Coronary artery (tissue), 2 donors: ENCODE data around the gene SPATA1.

Source experiments
- DNase-seq: peaks from one replicate; pipeline ENCODE4 v3.0.0-alpha.2; 2017; ENCODE audit warnings: low spot score
- H3K27ac ChIP-seq, 2 donors: fragments of 200-600 bp; sonication (generic); one replicate each; pipeline ENCODE4 v1.5.1; 2016 to 2019
- H3K4me3 ChIP-seq: fragments of 200-600 bp; sonication (generic); 2 replicates; pipeline ENCODE4 v1.5.1; 2016; ENCODE audit warnings: mild to moderate bottlenecking, moderate library complexity
- CTCF ChIP-seq: fragments of 200-600 bp; sonication (generic); IDR thresholded peaks from one replicate; pipeline ENCODE4 v1.5.1; 2019; ENCODE audit warnings: antibody characterized with exemption

The SPATA1 gene

GRCh38 chr1:84506002-84506728, at the start of gene SPATA1, which contains the start of gene GNG5:
Gene SPATA1, plus strand, starts transcription at chr1:84506386. Its CDS starts 9,974 bp downstream, at chr1:84516360.
Gene GNG5, minus strand, starts transcription at chr1:84506581. Its CDS starts 490 bp downstream, at chr1:84506091.
- peak; percentile 99 for DNase-seq
- no peak for TF ChIP-seq CTCF
- Histone ChIP-seq H3K4me3 (peak within 1 kb of the TSS; percentile 85), H3K27ac (peak within 1 kb of the TSS; percentile 94 to 97)

- no peak overlapping the region for H3K27ac ChIP-seq
- no peak overlapping the region for H3K4me3 ChIP-seq
- TF ChIP-seq CTCF = no peak
These were observed 44.1 kb upstream of the SPATA1 start for GRCh38 chr1:84462118-84462517.

GRCh38 chr1:84467298-84467697, 38.9 kb upstream of the SPATA1 start:
- H3K27ac ChIP-seq = no peak overlapping the region
- no peak for TF ChIP-seq CTCF
- H3K4me3 ChIP-seq = no peak overlapping the region
- DNase-seq = no peak

More at GRCh38 chr1:84462118-84462517, 44.1 kb upstream of the SPATA1 start:
- no peak for DNase-seq

- TF ChIP-seq CTCF = no peak
- H3K4me3 ChIP-seq = no peak overlapping the region
- no peak overlapping the region for H3K27ac ChIP-seq
- no peak for DNase-seq
These were observed 30.0 kb upstream of the SPATA1 start for GRCh38 chr1:84476225-84476624.

GRCh38 chr1:84478876-84479868, 27.0 kb upstream of the SPATA1 start, which contains the start of gene RPF1:
Gene RPF1, plus strand, starts transcription at chr1:84479266. Its CDS starts 16 bp downstream, at chr1:84479282.
- peak; percentile 81 for DNase-seq
- H3K27ac ChIP-seq = peak within 1 kb of the TSS; percentile 70 to 84
- H3K4me3 ChIP-seq = peak within 1 kb of the TSS; percentile 86
- TF ChIP-seq CTCF = no peak

- no peak for DNase-seq
- TF ChIP-seq CTCF = no peak
- H3K27ac ChIP-seq = peak overlapping the region; percentile 70 to 84
- peak overlapping the region; percentile 86 for H3K4me3 ChIP-seq
These were observed 26.2 kb upstream of the SPATA1 start for GRCh38 chr1:84479998-84480397.
